Ascending aorta (tissue), 2 donors: ENCODE measurements around the gene FGA. TPM values are rescaled to one million over a fixed set of nuclear protein-coding genes. Genes with fewer than 3 reads are reported as not detected.

Experiments
- DNase-seq, 2 donors: peaks; one replicate each; pipeline ENCODE4 v3.0.0-alpha.2; 2019; ENCODE audit warnings: low spot score in 2 of 2
- H3K27ac ChIP-seq, 2 donors: fragments of 200-600 bp; sonication (generic); one replicate each; pipeline ENCODE4 v1.5.1; 2016 to 2017; ENCODE audit warnings: mild to moderate bottlenecking in 1 of 2
- H3K27me3 ChIP-seq: fragments of 200-600 bp; sonication (generic); one replicate; pipeline ENCODE4 v1.5.1; 2017
- H3K36me3 ChIP-seq, 2 donors: fragments of 200-600 bp; sonication (generic); one replicate each; pipeline ENCODE4 v1.5.1; 2016
- H3K4me1 ChIP-seq, 2 donors: fragments of 200-600 bp; sonication (generic); one replicate each; pipeline ENCODE4 v1.5.1; 2016 to 2017; ENCODE audit warnings: mild to moderate bottlenecking in 1 of 2
- H3K4me3 ChIP-seq, 2 donors: fragments of 200-600 bp; sonication (generic); one replicate each; pipeline ENCODE4 v1.5.1; 2016 to 2017; ENCODE audit warnings: mild to moderate bottlenecking in 1 of 2
- H3K9me3 ChIP-seq, 2 donors: fragments of 200-600 bp; sonication (generic); one replicate each; pipeline ENCODE4 v1.5.1; 2016
- CTCF ChIP-seq, 3 experiments: fragments of 200-600 bp in 2 of 3; fragments of 450-650 bp in 1 of 3; sonication (generic) in 2 of 3; IDR thresholded peaks; one replicate each; pipeline ENCODE4 v1.5.1; 2016 to 2019; ENCODE audit warnings: antibody characterized with exemption in 3 of 3, mild to moderate bottlenecking in 1 of 3, moderate library complexity in 1 of 3
- intact Hi-C: fragments of 100-400 bp; cut with DNase I; formaldehyde crosslinking; loops from one replicate; pipeline ENCODE4 v1.15.1; 2023
- total RNA-seq: library from RNA; depleted of rRNA; stranded (reverse); fragments of >200 nt; gene quantifications from one replicate; pipeline ENCODE4 v1.1.0, GENCODE V29; 2016

FGA gene
- total RNA-seq, 1 donor from 2014 or later, result 47.6 TPM

- H3K27ac ChIP-seq, result no peak overlapping the region
- peaks cover 76 to 95% of the 10 kb centered on the region in 2 donors for H3K36me3 ChIP-seq
- TF ChIP-seq CTCF (IDR thresholded peaks at IDR 0.05), result no peak
- H3K4me1 ChIP-seq, result no peaks in the 10 kb centered on the region
- no peak overlapping the region for H3K4me3 ChIP-seq
- intact Hi-C loops, result no loop called here
- H3K9me3 ChIP-seq, result no peaks in the 10 kb centered on the region
- no peaks in the 10 kb centered on the region for H3K27me3 ChIP-seq
- no peak for DNase-seq
Observed at GRCh38 chr4:154542271-154542879, 48.2 kb downstream of the FGA start.

Other genes with a start within 250 kb of the FGA start
- not detected for gene DCHS2, start 98.9 kb downstream of the FGA start, total RNA-seq
- 34.7 TPM for gene PLRG1, start 40.3 kb downstream of the FGA start, total RNA-seq
- 37.0 TPM for gene FGB, start 27.7 kb downstream of the FGA start, total RNA-seq
- gene FGG, start 21.9 kb upstream of the FGA start, total RNA-seq, result 40.3 TPM
- gene LRAT, start 153.3 kb upstream of the FGA start, total RNA-seq, result not detected
- not detected for gene RBM46, start 190.5 kb upstream of the FGA start, total RNA-seq